LHCN-M2 (cell line): Measurements from ENCODE around the gene SPRY2. TPM values are rescaled to one million over a fixed set of nuclear protein-coding genes. Genes with fewer than 3 reads are reported as not detected.
"Not testable (repeated sequence)": the region's sequence is repeated elsewhere in the genome, so short reads cannot be mapped to it uniquely, and the experiment has no call there.

ENCODE experiments used
- DNase-seq: peaks from one replicate; pipeline ENCODE4 v3.0.0-alpha.2; 2012; ENCODE audit warnings: low read depth
- total RNA-seq: library from RNA; depleted of rRNA; stranded (reverse); fragments of >200 nt; gene quantifications from 2 replicates; pipeline ENCODE4 v1.2.3, GENCODE V29; 2014

Gene SPRY2
- total RNA-seq, 1 experiment from 2014 or later, result 43.9 TPM

GRCh38 chr13:80355496-80356094 is 14.7 kb upstream of the SPRY2 start:
- DNase-seq, result not testable (repeated sequence)

- DNase-seq, result no peak
These were observed 7.8 kb upstream of the SPRY2 start for GRCh38 chr13:80348750-80349149.

- no peak for DNase-seq
These were observed 7.4 kb upstream of the SPRY2 start for GRCh38 chr13:80348314-80348713.

GRCh38 chr13:80345771-80346510 is 5.0 kb upstream of the SPRY2 start:
- no peak for DNase-seq

GRCh38 chr13:80344032-80344431 is 3.1 kb upstream of the SPRY2 start:
- not testable (repeated sequence) for DNase-seq

GRCh38 chr13:80342471-80343371 is 1.8 kb upstream of the SPRY2 start:
- peak; percentile 76 for DNase-seq

GRCh38 chr13:80341756-80342370 is 937 bp upstream of the SPRY2 start:
- DNase-seq, result peak; percentile 63

GRCh38 chr13:80340651-80341100 is 250 bp downstream of the SPRY2 start:
- peak; percentile 75 for DNase-seq

GRCh38 chr13:80339912-80340650 is 845 bp downstream of the SPRY2 start:
- peak; percentile 45 for DNase-seq

- DNase-seq, result peak; percentile 39
These were observed 1.4 kb downstream of the SPRY2 start for GRCh38 chr13:80339563-80339911.

GRCh38 chr13:80338781-80339562 is 2.0 kb downstream of the SPRY2 start:
- DNase-seq, result peak; percentile 85

GRCh38 chr13:80337288-80338081 is 3.4 kb downstream of the SPRY2 start:
- DNase-seq, result peak; percentile 42

- DNase-seq, result no peak
These were observed 4.1 kb downstream of the SPRY2 start for GRCh38 chr13:80336776-80337287.

GRCh38 chr13:80336370-80336769 is 4.6 kb downstream of the SPRY2 start:
- no peak for DNase-seq

GRCh38 chr13:80334597-80335260 is 6.2 kb downstream of the SPRY2 start:
- DNase-seq, result peak; percentile 71

- DNase-seq, result no peak
These were observed 8.9 kb downstream of the SPRY2 start for GRCh38 chr13:80331984-80332383.

GRCh38 chr13:80329250-80329649 is 11.7 kb downstream of the SPRY2 start:
- DNase-seq, result no peak

GRCh38 chr13:80319004-80319403 is 21.9 kb downstream of the SPRY2 start:
- DNase-seq, result no peak
